Activated T-helper 1 cell treated with anti-CD3 and anti-CD28 coated beads, Interleukin-2, amount 50 U/mL, for 16 hours (primary cell): ENCODE measurements around the gene TSPAN2.
"Not testable (repeated sequence)": the region's sequence is repeated elsewhere in the genome, so short reads cannot be mapped to it uniquely, and the experiment has no call there.

Experiments
- DNase-seq, 2 donors: peaks; one replicate each; pipeline ENCODE4 v3.0.0-alpha.2; 2020; ENCODE audit warnings: low read depth in 1 of 2, low spot score in 1 of 2

TSPAN2 gene

DNA sequence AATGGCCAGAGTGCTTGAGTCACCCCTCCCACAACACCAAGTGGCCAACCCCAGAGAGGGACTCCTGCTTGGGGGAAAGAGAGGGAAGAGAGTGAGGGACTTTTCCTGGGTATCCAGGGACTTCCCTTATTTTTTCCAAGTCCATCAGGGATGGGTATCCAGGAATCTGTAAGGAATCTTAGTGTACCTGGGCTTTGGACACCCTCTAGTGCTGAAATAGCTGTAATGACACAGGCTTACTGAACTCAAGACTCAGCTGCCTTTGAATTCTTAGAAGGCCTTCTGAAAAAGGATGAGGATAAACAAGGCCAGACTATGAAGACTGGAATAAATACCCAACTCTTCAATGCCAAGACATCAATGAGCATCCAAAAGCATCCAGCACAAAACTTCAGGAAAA is 47.6 kb downstream of the TSPAN2 start:
- DNase-seq, result no peak

DNA sequence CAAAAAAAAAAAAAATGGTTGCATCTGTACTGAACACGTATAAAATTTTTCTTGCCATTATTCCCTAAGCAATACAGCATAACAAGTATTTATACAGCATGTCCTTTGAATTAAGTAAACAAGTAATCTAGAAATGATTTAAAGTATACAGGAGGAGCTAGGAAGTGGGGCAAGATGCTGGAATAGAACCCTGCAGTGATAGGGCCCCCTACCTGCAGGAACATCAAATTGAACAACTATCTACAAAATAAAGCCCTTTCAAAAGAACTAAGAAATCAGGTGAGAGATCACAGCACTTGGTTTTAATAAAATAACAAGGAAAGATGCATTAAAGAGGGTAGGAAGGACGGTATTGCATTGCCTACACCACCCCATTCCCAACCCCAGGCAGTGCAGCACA is 48.8 kb downstream of the TSPAN2 start:
- no peak for DNase-seq

DNA sequence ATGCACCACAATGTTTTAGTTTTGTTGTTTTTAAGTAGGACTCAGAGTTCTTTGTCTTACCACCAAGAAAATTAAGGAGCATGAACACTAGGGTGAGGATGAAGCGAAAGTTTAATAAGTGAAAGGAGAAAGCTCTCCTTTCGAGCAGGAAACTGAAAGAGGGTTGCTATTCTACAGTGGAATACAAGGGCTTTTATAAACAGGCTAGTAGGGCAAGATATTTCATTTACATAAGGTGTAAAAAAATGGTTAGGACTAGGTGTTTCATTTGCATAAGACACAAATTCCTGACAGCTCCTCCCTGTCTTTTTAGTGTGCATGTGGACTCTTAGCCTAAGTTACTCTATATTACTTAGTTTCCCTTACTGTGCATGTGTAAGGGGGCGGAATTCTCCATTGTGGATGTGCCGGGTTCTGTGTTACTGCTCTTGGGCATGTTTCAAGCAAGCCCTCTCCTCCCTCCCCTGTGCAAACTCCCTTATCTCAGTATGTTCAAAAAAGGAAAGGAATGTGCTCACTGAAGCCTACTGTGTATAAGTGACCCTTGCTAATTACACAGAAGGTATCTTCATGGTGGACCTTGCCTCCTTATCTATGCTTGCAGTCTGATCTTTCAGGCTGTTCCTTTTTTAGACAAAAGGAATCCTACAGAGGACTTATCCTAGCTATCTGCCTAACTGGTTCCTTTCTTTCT is 52.3 kb downstream of the TSPAN2 start:
- DNase-seq, result no peak

DNA sequence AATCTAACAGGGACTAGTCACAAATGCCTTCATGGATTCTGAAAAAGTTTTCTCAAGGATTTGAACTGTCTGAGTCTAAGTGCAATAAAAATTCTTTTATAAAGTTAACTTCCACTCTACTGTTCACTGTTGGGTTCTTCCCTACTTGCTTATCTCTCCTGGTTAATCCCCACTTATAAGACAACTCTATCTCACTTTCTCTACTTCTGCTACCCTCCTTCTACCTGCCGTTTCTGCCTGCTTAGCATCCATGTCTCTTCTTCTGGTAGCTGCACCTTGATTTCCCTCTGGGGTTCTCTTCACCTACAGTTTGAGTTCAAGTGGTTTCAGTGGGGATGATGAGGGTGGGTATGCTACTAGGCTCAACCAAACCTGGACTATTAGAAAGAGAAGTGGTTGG is 53.7 kb downstream of the TSPAN2 start:
- DNase-seq, result no peak

DNA sequence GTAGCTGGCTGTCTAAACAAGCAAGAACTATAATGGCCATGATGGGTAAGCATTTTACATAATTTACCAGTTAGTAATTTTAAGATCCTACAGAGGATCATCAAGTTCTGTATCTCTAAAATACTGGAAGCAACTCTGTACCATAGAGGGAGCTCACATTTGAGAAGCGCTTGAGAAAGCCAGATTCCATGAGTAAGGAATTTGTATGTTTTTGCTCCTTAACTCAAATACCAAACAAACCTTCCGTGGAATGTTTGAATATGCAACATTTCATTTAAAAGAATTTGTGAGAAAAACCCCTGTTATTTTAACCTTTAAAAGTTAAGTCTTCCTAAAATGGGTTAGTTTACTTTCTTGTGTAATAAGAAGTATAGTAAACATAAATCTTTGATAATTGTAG is 57.7 kb downstream of the TSPAN2 start:
- DNase-seq, result no peak

DNA sequence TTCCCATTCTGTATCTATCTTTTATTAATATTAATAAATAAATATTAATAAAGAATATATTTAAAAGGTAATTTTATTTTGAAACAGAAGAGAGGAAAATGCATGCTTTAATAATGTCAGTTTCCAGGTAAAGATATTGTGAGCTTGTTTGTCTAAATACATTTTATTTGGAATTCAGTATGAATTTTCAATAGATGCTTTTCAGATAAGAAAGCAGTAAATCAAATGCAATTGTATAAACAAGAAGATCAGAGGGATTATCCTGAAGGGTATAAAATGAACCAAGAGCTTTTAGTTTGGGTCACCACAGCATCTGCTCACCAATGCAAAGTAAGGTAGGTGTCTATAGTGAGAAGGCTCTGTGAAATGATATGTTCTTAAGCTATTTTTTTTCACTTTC is 59.8 kb downstream of the TSPAN2 start, which contains the start of gene TSHB:
Gene TSHB (plus strand): TSS at position 301 of the 400 bp plus-strand sequence. CDS start 3,537 bp downstream, outside the sequence.
- no peak for DNase-seq

DNA sequence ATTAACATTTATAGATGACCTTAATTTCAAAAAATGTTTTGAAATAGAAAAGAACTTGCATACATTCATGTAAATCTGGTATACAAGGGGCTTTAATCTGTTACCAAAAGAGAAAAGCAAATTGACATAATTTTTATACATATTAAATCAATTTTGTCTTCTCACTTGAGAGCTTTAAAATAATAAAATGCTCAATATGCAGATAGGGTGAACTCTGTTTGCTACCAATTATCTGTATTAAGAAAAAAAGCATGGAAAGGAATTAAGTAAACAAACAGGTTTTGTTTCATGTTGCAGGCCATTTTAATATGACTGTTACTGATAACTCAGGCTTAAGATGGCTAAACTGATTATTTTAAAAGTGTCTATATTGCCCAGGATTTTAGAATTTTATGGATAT is 65.7 kb downstream of the TSPAN2 start:
- no peak for DNase-seq

DNA sequence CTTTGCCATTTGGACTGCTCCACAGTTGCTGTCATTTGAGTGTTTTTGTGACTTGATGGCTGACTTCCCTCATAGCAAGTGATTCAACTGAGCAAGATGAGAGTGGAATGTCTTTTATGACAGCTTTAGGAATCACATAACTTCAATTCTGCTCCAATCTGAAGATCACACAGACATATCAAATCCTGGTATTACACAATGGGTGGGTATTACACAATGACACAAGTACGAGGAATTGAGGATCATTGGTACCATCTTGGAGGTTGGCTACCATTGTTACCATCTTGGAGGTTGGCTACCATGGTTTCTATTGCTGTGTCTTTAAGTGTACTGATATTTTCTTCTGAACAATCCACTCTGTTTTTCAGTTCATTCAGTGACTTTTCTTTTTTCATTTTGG is 68.2 kb downstream of the TSPAN2 start:
- no peak for DNase-seq

DNA sequence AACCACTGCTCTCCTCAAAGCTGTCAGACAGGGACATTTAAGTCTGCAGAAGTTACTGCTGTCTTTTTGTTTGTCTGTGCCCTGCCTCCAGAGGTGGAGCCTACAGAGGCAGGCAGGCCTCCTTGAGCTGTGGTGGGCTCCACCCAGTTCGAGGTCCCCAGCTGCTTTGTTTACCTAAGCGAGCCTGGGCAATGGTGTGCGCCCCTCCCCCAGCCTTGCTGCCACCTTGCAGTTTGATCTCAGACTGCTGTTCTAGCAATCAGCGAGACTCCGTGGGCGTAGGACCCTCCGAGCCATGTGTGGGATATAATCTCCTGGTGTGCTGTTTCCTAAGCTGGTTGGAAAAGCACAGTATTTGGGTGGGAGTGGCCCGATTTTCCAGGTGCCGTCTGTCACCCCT is 69.8 kb downstream of the TSPAN2 start:
- DNase-seq, result not testable (repeated sequence)

DNA sequence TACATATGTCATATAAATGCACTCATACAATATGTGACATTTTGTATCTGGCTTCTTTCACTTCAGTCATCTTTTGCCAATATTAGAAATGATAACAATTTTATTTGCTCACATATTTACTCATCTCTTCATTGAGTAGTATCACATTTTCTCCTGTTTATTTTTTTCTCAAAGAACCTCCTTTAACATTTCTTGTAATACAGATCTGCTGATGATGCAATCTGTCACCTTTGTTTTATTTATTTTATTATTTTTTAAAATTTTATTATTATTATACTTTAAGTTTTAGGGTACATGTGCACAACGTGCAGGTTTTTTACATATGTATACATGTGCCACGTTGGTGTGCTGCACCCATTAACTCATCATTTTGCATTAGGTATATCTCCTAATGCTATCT is 75.5 kb downstream of the TSPAN2 start:
- DNase-seq, result no peak

DNA sequence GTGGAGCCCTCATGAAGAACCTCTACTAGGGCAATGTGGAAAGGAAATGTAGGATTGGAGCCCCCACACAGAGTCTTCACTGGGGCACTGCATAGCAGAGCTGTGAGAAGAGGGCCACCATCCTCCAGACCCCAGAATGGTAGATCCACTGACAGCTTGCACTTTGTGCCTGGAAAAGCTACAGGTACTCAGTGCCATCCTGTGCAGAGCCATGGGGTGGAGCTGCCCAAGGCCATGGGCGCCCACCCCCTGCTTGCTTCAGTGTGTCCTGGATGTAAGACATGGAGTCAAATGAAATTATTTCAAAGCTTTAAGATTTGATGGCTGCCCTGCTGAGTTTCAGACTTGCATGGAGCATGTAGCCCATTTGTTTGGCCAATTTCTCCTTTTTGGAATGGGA is 76.9 kb downstream of the TSPAN2 start:
- DNase-seq, result no peak

DNA sequence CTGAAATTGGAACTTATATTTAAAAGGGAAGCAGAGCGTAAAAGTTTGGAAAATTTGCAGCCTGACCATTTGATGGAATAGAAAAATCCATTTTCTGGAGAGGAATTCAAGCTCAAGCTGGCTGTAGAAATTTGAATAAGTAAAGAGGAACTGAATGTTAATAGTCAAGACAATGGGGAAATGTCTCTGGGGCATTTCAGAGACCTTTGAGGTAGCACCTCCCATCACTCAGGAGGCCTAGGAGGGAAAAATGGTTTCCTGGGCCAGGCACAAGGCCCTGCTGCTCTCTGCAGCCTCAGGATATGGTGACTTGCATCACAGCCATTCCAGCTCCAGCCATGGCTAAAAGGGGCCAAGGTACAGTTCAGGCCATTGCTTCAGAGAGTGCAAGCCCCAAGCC is 77.3 kb downstream of the TSPAN2 start:
- no peak for DNase-seq

DNA sequence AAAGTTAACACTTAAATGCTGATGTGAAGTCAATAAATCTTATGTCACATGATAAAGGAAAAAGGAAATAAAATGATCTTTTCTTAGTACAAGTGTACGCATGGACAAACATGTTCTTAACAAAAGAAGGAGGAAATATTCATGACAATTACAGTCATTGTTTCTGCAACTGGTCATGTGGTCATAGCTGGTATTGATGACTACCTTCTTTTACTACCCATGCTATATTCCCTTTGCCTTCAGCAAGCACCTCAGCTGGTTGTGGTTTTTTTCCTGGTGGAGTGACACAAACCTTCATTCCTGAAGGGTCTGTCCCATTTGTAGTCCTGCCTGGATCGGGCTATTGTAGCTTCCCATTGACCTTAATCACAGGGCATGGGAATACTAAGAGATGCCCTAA is 83.1 kb downstream of the TSPAN2 start:
- DNase-seq, result no peak
